GM12872 (cell line): ENCODE results near the gene ITGA11.

Experiments
- CTCF ChIP-seq: IDR thresholded peaks from 3 replicates; pipeline ENCODE4 v1.5.1; 2011; ENCODE audit warnings: low read depth, mild to moderate bottlenecking, low read length, moderate library complexity; ENCODE audit not compliant: insufficient read depth

The ITGA11 gene

GRCh38 chr15:68299436-68299835 lies 132.5 kb downstream of the ITGA11 start:
- no peak for TF ChIP-seq CTCF

- no peak for TF ChIP-seq CTCF
Observed at GRCh38 chr15:68298882-68299381, 133.0 kb downstream of the ITGA11 start.

- TF ChIP-seq CTCF = no peak
Observed at GRCh38 chr15:68298336-68298735, 133.6 kb downstream of the ITGA11 start.

- TF ChIP-seq CTCF = no peak
Observed at GRCh38 chr15:68295014-68295805, 136.8 kb downstream of the ITGA11 start.

GRCh38 chr15:68292967-68293366 lies 139.0 kb downstream of the ITGA11 start:
- TF ChIP-seq CTCF = no peak

- TF ChIP-seq CTCF = no peak
Observed at GRCh38 chr15:68292157-68292781, 139.7 kb downstream of the ITGA11 start.

- no peak for TF ChIP-seq CTCF
Observed at GRCh38 chr15:68290715-68291114, 141.2 kb downstream of the ITGA11 start.
